PC-9 (cell line): Measurements from ENCODE around the gene TIGD2.

Experiments used
- EZH2 ChIP-seq: fragments of 200-600 bp; sonication (generic); IDR thresholded peaks from 2 replicates; pipeline ENCODE4 v1.8.0; 2017; ENCODE audit warnings: antibody characterized with exemption, low read depth
- TF ChIP-seq, protein P1 (sequence below): fragments of 200-600 bp; sonication (generic); conservative IDR thresholded peaks from 2 replicates; pipeline ENCODE4 v1.6.1; 2017; ENCODE audit warnings: mixed run types, antibody characterized with exemption, mild to moderate bottlenecking, moderate library complexity

DNA sequence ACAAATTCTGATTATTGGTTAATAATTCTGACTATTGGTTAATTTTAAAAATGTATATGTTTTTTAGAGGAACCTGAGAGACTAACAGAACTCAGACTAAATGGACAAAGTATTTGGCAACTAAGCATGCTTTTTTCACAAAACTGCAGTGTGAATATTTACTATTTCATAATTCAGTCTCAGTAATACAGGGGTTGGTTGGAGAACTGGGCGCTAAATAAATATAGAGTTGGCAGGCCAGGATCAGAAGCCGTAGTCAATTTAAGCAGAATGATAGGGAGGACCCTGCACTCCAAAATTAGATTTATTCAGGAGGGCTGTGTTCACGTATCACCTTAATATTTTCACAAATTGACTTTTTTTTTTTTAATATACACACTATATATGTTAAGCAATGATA lies 5.8 kb downstream of the TIGD2 start:
- TF ChIP-seq, protein P1, sequence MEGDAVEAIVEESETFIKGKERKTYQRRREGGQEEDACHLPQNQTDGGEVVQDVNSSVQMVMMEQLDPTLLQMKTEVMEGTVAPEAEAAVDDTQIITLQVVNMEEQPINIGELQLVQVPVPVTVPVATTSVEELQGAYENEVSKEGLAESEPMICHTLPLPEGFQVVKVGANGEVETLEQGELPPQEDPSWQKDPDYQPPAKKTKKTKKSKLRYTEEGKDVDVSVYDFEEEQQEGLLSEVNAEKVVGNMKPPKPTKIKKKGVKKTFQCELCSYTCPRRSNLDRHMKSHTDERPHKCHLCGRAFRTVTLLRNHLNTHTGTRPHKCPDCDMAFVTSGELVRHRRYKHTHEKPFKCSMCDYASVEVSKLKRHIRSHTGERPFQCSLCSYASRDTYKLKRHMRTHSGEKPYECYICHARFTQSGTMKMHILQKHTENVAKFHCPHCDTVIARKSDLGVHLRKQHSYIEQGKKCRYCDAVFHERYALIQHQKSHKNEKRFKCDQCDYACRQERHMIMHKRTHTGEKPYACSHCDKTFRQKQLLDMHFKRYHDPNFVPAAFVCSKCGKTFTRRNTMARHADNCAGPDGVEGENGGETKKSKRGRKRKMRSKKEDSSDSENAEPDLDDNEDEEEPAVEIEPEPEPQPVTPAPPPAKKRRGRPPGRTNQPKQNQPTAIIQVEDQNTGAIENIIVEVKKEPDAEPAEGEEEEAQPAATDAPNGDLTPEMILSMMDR: no peak
- no peak for TF ChIP-seq EZH2
